Measurements from ENCODE around the gene TOMM40L.
"Not testable (repeated sequence)": the region's sequence is repeated elsewhere in the genome, so short reads cannot be mapped to it uniquely, and the experiment has no call there.

TOMM40L gene

GRCh38 chr1:161257109-161257508 lies 31.2 kb downstream of the TOMM40L start:
- not testable (repeated sequence) for DNase-seq (ENCODE audit: low read depth)

GRCh38 chr1:161258439-161259344 lies 32.8 kb downstream of the TOMM40L start, which contains the start of gene PCP4L1:
PCP4L1 (plus strand) TSS chr1:161258745; CDS start chr1:161258975, 230 bp downstream.
- DNase-seq (ENCODE audit: low read depth), result no peak

GRCh38 chr1:161259345-161259702 lies 33.5 kb downstream of the TOMM40L start:
- no peak for DNase-seq (ENCODE audit: low read depth)

- no peak for DNase-seq (ENCODE audit: low read depth)
These were observed 33.9 kb downstream of the TOMM40L start for GRCh38 chr1:161259765-161260164.

GRCh38 chr1:161260376-161261260 lies 34.8 kb downstream of the TOMM40L start:
- no peak for DNase-seq (ENCODE audit: low read depth)

- no peak for DNase-seq (ENCODE audit: low read depth)
These were observed 35.7 kb downstream of the TOMM40L start for GRCh38 chr1:161261261-161262235.

- no peak for DNase-seq (ENCODE audit: low read depth)
These were observed 39.4 kb downstream of the TOMM40L start for GRCh38 chr1:161265305-161265704.

GRCh38 chr1:161266202-161266601 lies 40.3 kb downstream of the TOMM40L start:
- DNase-seq (ENCODE audit: low read depth), result no peak

- DNase-seq (ENCODE audit: low read depth), result no peak
These were observed 41.0 kb downstream of the TOMM40L start for GRCh38 chr1:161266836-161267235.

- no peak for DNase-seq (ENCODE audit: low read depth)
These were observed 41.5 kb downstream of the TOMM40L start for GRCh38 chr1:161267321-161267720.

- DNase-seq (ENCODE audit: low read depth), result no peak
These were observed 47.5 kb downstream of the TOMM40L start for GRCh38 chr1:161273402-161273801.

GRCh38 chr1:161274874-161275273 lies 49.0 kb downstream of the TOMM40L start:
- no peak for DNase-seq (ENCODE audit: low read depth)
